Endothelial cell of umbilical vein (primary cell): ENCODE measurements around the gene PTGES2. TPM values are rescaled to one million over a fixed set of nuclear protein-coding genes. Genes with fewer than 3 reads are reported as not detected.

ENCODE experiments used
- BruUV-seq: library from RNA; stranded (reverse); fragments of 400-500 nt; replicated peaks from 2 replicates; lab custom pipeline; 2021; lab: Mats Ljungman, UMichigan
- CTCF ChIA-PET: fragments of 300-600, 350-600 bp; sonication (Branson Sonifier 250); formaldehyde crosslinking; loops from one replicate; lab custom pipeline; 2021; ENCODE audit warnings: antibody characterized with exemption, inconsistent platforms; lab: Charles Lee
- POLR2A ChIA-PET: fragments of 300-600, 350-600 bp; sonication (Branson Sonifier 250); formaldehyde crosslinking; loops from one replicate; lab custom pipeline; 2021; ENCODE audit warnings: antibody characterized with exemption, inconsistent platforms; lab: Charles Lee
- DNase-seq: peaks from one replicate; pipeline ENCODE4 v3.0.0-alpha.2; 2011; ENCODE audit warnings: low read depth, low spot score
- FAIRE-seq: peaks from 2 replicates; lab custom pipeline; 2011; peaks lifted over from hg19 to GRCh38; lab: Jason Lieb, UNC
- H2AFZ ChIP-seq: 2 replicates; pipeline ENCODE4 v1.6.0; 2012; ENCODE audit warnings: low read depth, low read length, control low read depth, inconsistent platforms
- H3K27ac ChIP-seq: 2 replicates; pipeline ENCODE4 v1.5.1; 2011; ENCODE audit warnings: low read depth, mild to moderate bottlenecking, control low read depth, low read length, moderate library complexity; ENCODE audit not compliant: insufficient read depth
- H3K27me3 ChIP-seq, 2 experiments: 2 replicates each; pipeline versions ENCODE4 v1.6.0 to v1.6.1; 2011; ENCODE audit warnings: low read length in 2 of 2, mixed read lengths in 1 of 2; ENCODE audit not compliant: control insufficient read depth in 2 of 2, insufficient read depth in 2 of 2
- H3K36me3 ChIP-seq, 2 experiments: 2 replicates in 1 of 2; 3 replicates in 1 of 2; pipeline ENCODE4 v1.5.1; 2011; ENCODE audit warnings: low read length in 2 of 2, mild to moderate bottlenecking in 1 of 2, moderate library complexity in 1 of 2; ENCODE audit not compliant: control insufficient read depth in 2 of 2, insufficient read depth in 2 of 2; ENCODE audit errors: extremely low read depth in 1 of 2
- H3K4me1 ChIP-seq: 3 replicates; pipeline ENCODE4 v1.5.1; 2011; ENCODE audit warnings: mild to moderate bottlenecking, low read length; ENCODE audit not compliant: control insufficient read depth, insufficient read depth; ENCODE audit errors: extremely low read depth
- H3K4me2 ChIP-seq: 2 replicates; pipeline ENCODE4 v1.6.1; 2011; ENCODE audit warnings: low read length, control low read depth, mixed read lengths; ENCODE audit not compliant: insufficient read depth
- H3K4me3 ChIP-seq, 3 experiments: fragments of 200-600 bp in 1 of 3; sonication (generic), shearing (Covaris generic) in 1 of 3; replicated peaks in 1 of 3; 2 replicates each; pipeline ENCODE4 v1.5.1; 2011 to 2016; ENCODE audit warnings: control low read depth in 3 of 3, low read length in 3 of 3, mild to moderate bottlenecking in 2 of 3, inconsistent platforms in 1 of 3, low read depth in 1 of 3, moderate library complexity in 1 of 3; ENCODE audit not compliant: insufficient read depth in 1 of 3
- H3K79me2 ChIP-seq: 2 replicates; pipeline ENCODE4 v1.6.0; 2012; ENCODE audit warnings: low read length, inconsistent platforms; ENCODE audit not compliant: control insufficient read depth, insufficient read depth
- H3K9ac ChIP-seq: replicated peaks from 2 replicates; pipeline ENCODE3; 2011; ENCODE audit warnings: low read length, control low read depth; ENCODE audit not compliant: insufficient read depth; ENCODE audit errors: extremely low read depth
- H3K9me1 ChIP-seq: replicated peaks from 3 replicates; pipeline ENCODE4 v1.6.0; 2011; ENCODE audit warnings: mild to moderate bottlenecking, low read length; ENCODE audit not compliant: control insufficient read depth, insufficient read depth; ENCODE audit errors: extremely low read depth
- H3K9me3 ChIP-seq: replicated peaks from 2 replicates; pipeline ENCODE4 v1.5.1; 2012; ENCODE audit warnings: low read length, inconsistent platforms; ENCODE audit not compliant: control insufficient read depth, insufficient read depth
- H4K20me1 ChIP-seq: replicated peaks from 2 replicates; pipeline ENCODE3; 2011; ENCODE audit warnings: mild to moderate bottlenecking, low read length; ENCODE audit not compliant: control insufficient read depth, insufficient read depth; ENCODE audit errors: extremely low read depth
- CTCF ChIP-seq, 2 donors: IDR thresholded peaks; 1 replicate in 1 of 2; 2 replicates in 1 of 2; pipeline ENCODE4 v1.5.1; 2011; ENCODE audit warnings: low read length in 2 of 2, mild to moderate bottlenecking in 2 of 2, moderate library complexity in 2 of 2, control low read depth in 1 of 2, inconsistent platforms in 1 of 2, low read depth in 1 of 2; ENCODE audit not compliant: insufficient read depth in 1 of 2; ENCODE audit errors: extremely low read depth in 1 of 2
- EZH2 ChIP-seq: IDR thresholded peaks from 2 replicates; pipeline ENCODE4 v1.6.1; 2012; ENCODE audit warnings: borderline replicate concordance, low read depth, mild to moderate bottlenecking, moderate library complexity, low read length, inconsistent platforms; ENCODE audit not compliant: severe bottlenecking
- FOS ChIP-seq: IDR thresholded peaks from 2 replicates; pipeline ENCODE4 v1.6.1; 2011; ENCODE audit warnings: mild to moderate bottlenecking, low read length, moderate library complexity, borderline replicate concordance; ENCODE audit not compliant: insufficient read depth
- GATA2 ChIP-seq: IDR thresholded peaks from 2 replicates; pipeline ENCODE4 v1.7.0; 2011; ENCODE audit warnings: low read depth, mild to moderate bottlenecking, moderate library complexity, mixed read lengths, low read length; ENCODE audit not compliant: insufficient read length, insufficient read depth
- JUN ChIP-seq: IDR thresholded peaks from 2 replicates; pipeline ENCODE4 v1.6.1; 2011; ENCODE audit warnings: borderline replicate concordance, low read depth; ENCODE audit not compliant: insufficient read length, insufficient read depth
- MAX ChIP-seq: IDR thresholded peaks from 2 replicates; pipeline ENCODE4 v1.6.1; 2011; ENCODE audit not compliant: insufficient read depth, insufficient read length
- MYC ChIP-seq: IDR thresholded peaks from one replicate; pipeline ENCODE4 v1.6.1; 2011; ENCODE audit warnings: mild to moderate bottlenecking, low read depth, low read length
- POLR2A ChIP-seq: IDR thresholded peaks from 2 replicates; pipeline ENCODE4 v1.6.1; 2012; ENCODE audit warnings: low read depth, mild to moderate bottlenecking, control low read depth, low read length
- POLR2AphosphoS5 ChIP-seq: IDR thresholded peaks from 2 replicates; pipeline ENCODE4 v1.6.1; 2012; ENCODE audit warnings: low read depth, mild to moderate bottlenecking, control low read depth, low read length, moderate library complexity; ENCODE audit not compliant: insufficient read depth
- dilution Hi-C: fragments of 300-500 bp; cut with MboI; formaldehyde crosslinking; loops from one replicate; pipeline ENCODE4 v1.15.0; 2019; ENCODE audit warnings: low sequenced_read_pairs; ENCODE audit not compliant: extremely low pct_ligation_motif_present
- intact Hi-C: fragments of 100-400 bp; cut with micrococcal nuclease; formaldehyde crosslinking; loops from one replicate; pipeline ENCODE4 v1.10.0; 2022
- polyA plus RNA-seq, 4 experiments: library from polyadenylated mRNA; depleted of rRNA in 3 of 4; stranded (reverse) in 3 of 4; unstranded in 1 of 4; fragments of >200 nt; gene quantifications; 2 replicates each; pipeline versions ENCODE4 v1.2.1 to v1.2.3, GENCODE V29; 2011 to 2012; ENCODE audit warnings: missing spikeins in 1 of 4
- total RNA-seq: library from RNA; stranded (reverse); gene quantifications from 2 replicates; pipeline ENCODE4 v1.2.3, GENCODE V29; 2021

Gene PTGES2
- total and polyA plus RNA-seq, 2 donors (not counting 3 experiments of a cell fraction or from before 2014, with no cell fraction given) = 64.2 to 69.9 TPM

DNA sequence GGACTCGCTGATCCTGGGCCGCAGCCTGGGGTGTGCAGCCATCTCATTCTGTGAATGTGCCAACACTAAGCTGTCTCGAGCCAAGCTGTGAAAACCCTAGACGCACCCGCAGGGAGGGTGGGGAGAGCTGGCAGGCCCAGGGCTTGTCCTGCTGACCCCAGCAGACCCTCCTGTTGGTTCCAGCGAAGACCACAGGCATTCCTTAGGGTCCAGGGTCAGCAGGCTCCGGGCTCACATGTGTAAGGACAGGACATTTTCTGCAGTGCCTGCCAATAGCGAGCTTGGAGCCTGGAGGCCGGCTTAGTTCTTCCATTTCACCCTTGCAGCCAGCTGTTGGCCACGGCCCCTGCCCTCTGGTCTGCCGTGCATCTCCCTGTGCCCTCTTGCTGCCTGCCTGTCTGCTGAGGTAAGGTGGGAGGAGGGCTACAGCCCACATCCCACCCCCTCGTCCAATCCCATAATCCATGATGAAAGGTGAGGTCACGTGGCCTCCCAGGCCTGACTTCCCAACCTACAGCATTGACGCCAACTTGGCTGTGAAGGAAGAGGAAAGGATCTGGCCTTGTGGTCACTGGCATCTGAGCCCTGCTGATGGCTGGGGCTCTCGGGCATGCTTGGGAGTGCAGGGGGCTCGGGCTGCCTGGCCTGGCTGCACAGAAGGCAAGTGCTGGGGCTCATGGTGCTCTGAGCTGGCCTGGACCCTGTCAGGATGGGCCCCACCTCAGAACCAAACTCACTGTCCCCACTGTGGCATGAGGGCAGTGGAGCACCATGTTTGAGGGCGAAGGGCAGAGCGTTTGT, 19.9 kb downstream of the PTGES2 start:
- Histone ChIP-seq H3K4me3 (no peak overlapping the region), H4K20me1 (no peaks in the 10 kb centered on the region), H3K4me1 (no peaks in the 10 kb centered on the region), H3K27ac (no peak overlapping the region), H3K36me3 (peaks cover 9 to 43% of the 10 kb centered on the region in 2 experiments), H3K4me2 (no peak overlapping the region), H3K79me2 (no peaks in the 10 kb centered on the region), H2AFZ (no peak overlapping the region), H3K9me1 (no peaks in the 10 kb centered on the region), H3K9ac (no peak overlapping the region), H3K27me3 (no peaks in the 10 kb centered on the region), H3K9me3 (no peaks in the 10 kb centered on the region)
- no peak for DNase-seq
- TF ChIP-seq POLR2A (no peak), POLR2AphosphoS5 (no peak), JUN (no peak), MYC (no peak), GATA2 (no peak)
- ChIA-PET CTCF (interaction anchor here (0.9 to 2.9 kb wide), 2 partner anchors 10 to 17 kb away, joined by 3 to 20 read pairs; no protein-coding TSS in a partner anchor), POLR2A (no interaction called here)
- BruUV-seq = no TSS peak
- intact Hi-C loops (no loop called here), dilution Hi-C loops (no loop called here)
- no peak for FAIRE-seq

- no peak for TF ChIP-seq MAX
- no peak for TF ChIP-seq EZH2
- TF ChIP-seq POLR2A = no peak
- TF ChIP-seq JUN = no peak
- TF ChIP-seq GATA2 = no peak
- TF ChIP-seq POLR2AphosphoS5 = no peak
- TF ChIP-seq FOS = no peak
- no peak for TF ChIP-seq MYC
- TF ChIP-seq CTCF (IDR thresholded peaks at IDR 0.05; ENCODE audit: extremely low read depth in 1 of 2, insufficient read depth in 1 of 2, low read depth in 1 of 2, low read length in 2 of 2) = no peak
- Histone ChIP-seq H3K4me2 (no peak overlapping the region), H3K27ac (no peak overlapping the region), H3K9ac (no peak overlapping the region), H3K79me2 (no peaks in the 10 kb centered on the region), H3K9me3 (no peaks in the 10 kb centered on the region), H3K4me3 (no peak overlapping the region), H3K4me1 (no peaks in the 10 kb centered on the region), H2AFZ (no peak overlapping the region), H3K27me3 (no peaks in the 10 kb centered on the region), H4K20me1 (no peaks in the 10 kb centered on the region), H3K36me3 (peaks cover 15 to 49% of the 10 kb centered on the region in 2 experiments), H3K9me1 (no peaks in the 10 kb centered on the region)
- FAIRE-seq (no peak), DNase-seq (no peak)
- CTCF ChIA-PET = interaction anchor here (0.9 to 2.9 kb wide), 2 partner anchors 11 to 18 kb away, joined by 3 to 20 read pairs; no protein-coding TSS in a partner anchor
- BruUV-seq = no TSS peak
- intact Hi-C loops = no loop called here
- dilution Hi-C loops = no loop called here
- POLR2A ChIA-PET = no interaction called here
Measured at GRCh38 chr9:128106940-128107467, 20.5 kb downstream of the PTGES2 start.
